Neuron (in vitro differentiated cells): ENCODE data around the gene TUBB6.

ENCODE experiments used
- H2AFZ ChIP-seq: one replicate; pipeline ENCODE4 v1.6.1; 2013; ENCODE audit warnings: low read depth, mild to moderate bottlenecking, inconsistent platforms, low read length, moderate library complexity
- H3K27me3 ChIP-seq: one replicate; pipeline ENCODE4 v1.6.1; 2013; ENCODE audit warnings: low read length; ENCODE audit not compliant: insufficient read depth
- H3K36me3 ChIP-seq: one replicate; pipeline ENCODE4 v1.6.1; 2013; ENCODE audit warnings: low read length; ENCODE audit not compliant: insufficient read depth
- H3K4me1 ChIP-seq: one replicate; pipeline ENCODE4 v1.6.1; 2013; ENCODE audit warnings: low read length; ENCODE audit not compliant: insufficient read depth
- H3K4me3 ChIP-seq: 2 replicates; pipeline ENCODE4 v1.5.1; 2013; ENCODE audit warnings: mild to moderate bottlenecking, low read length, moderate library complexity
- H3K9me3 ChIP-seq: one replicate; pipeline ENCODE4 v1.6.1; 2013; ENCODE audit warnings: low read length

Gene TUBB6

GRCh38 chr18:12345491-12346239, 37.6 kb downstream of the TUBB6 start:
- Histone ChIP-seq H3K9me3 (no peaks in the 10 kb centered on the region), H3K4me3 (no peak overlapping the region), H2AFZ (no peak overlapping the region), H3K36me3 (peaks cover 85% of the 10 kb centered on the region), H3K27me3 (no peaks in the 10 kb centered on the region), H3K4me1 (no peaks in the 10 kb centered on the region)

- Histone ChIP-seq H3K27me3 (no peaks in the 10 kb centered on the region), H2AFZ (no peak overlapping the region), H3K4me3 (no peak overlapping the region), H3K9me3 (no peaks in the 10 kb centered on the region), H3K4me1 (no peaks in the 10 kb centered on the region), H3K36me3 (peaks cover 86% of the 10 kb centered on the region)
Observed at GRCh38 chr18:12346240-12346565, 38.2 kb downstream of the TUBB6 start.

- peaks cover 87% of the 10 kb centered on the region for H3K36me3 ChIP-seq
- no peaks in the 10 kb centered on the region for H3K4me1 ChIP-seq
- no peaks in the 10 kb centered on the region for H3K9me3 ChIP-seq
- H3K27me3 ChIP-seq: no peaks in the 10 kb centered on the region
- H2AFZ ChIP-seq: no peak overlapping the region
- no peak overlapping the region for H3K4me3 ChIP-seq
Observed at GRCh38 chr18:12347895-12348294, 39.9 kb downstream of the TUBB6 start.

- peaks cover 82% of the 10 kb centered on the region for H3K36me3 ChIP-seq
- H3K27me3 ChIP-seq: no peaks in the 10 kb centered on the region
- no peaks in the 10 kb centered on the region for H3K4me1 ChIP-seq
- no peak overlapping the region for H3K4me3 ChIP-seq
- H2AFZ ChIP-seq: no peak overlapping the region
- no peaks in the 10 kb centered on the region for H3K9me3 ChIP-seq
Observed at GRCh38 chr18:12352188-12352587, 44.1 kb downstream of the TUBB6 start.

GRCh38 chr18:12359515-12359927, 51.5 kb downstream of the TUBB6 start:
- Histone ChIP-seq H3K27me3 (no peaks in the 10 kb centered on the region), H2AFZ (no peak overlapping the region), H3K36me3 (peaks cover 82% of the 10 kb centered on the region), H3K4me1 (no peaks in the 10 kb centered on the region), H3K4me3 (no peak overlapping the region), H3K9me3 (no peaks in the 10 kb centered on the region)

GRCh38 chr18:12361770-12362378, 53.8 kb downstream of the TUBB6 start:
- H3K27me3 ChIP-seq: no peaks in the 10 kb centered on the region
- no peak overlapping the region for H3K4me3 ChIP-seq
- H3K36me3 ChIP-seq: peaks cover 79% of the 10 kb centered on the region
- H3K9me3 ChIP-seq: no peaks in the 10 kb centered on the region
- H3K4me1 ChIP-seq: no peaks in the 10 kb centered on the region
- no peak overlapping the region for H2AFZ ChIP-seq

- peaks cover 81% of the 10 kb centered on the region for H3K36me3 ChIP-seq
- no peaks in the 10 kb centered on the region for H3K4me1 ChIP-seq
- H2AFZ ChIP-seq: no peak overlapping the region
- H3K4me3 ChIP-seq: no peak overlapping the region
- H3K9me3 ChIP-seq: no peaks in the 10 kb centered on the region
- H3K27me3 ChIP-seq: no peaks in the 10 kb centered on the region
Observed at GRCh38 chr18:12362473-12363174, 54.6 kb downstream of the TUBB6 start.

- peaks cover 64% of the 10 kb centered on the region for H3K36me3 ChIP-seq
- no peaks in the 10 kb centered on the region for H3K27me3 ChIP-seq
- no peaks in the 10 kb centered on the region for H3K4me1 ChIP-seq
- no peak overlapping the region for H2AFZ ChIP-seq
- H3K4me3 ChIP-seq: no peak overlapping the region
- H3K9me3 ChIP-seq: no peaks in the 10 kb centered on the region
Observed at GRCh38 chr18:12366379-12366778, 58.3 kb downstream of the TUBB6 start.

- Histone ChIP-seq H3K4me3 (no peak overlapping the region), H3K4me1 (no peaks in the 10 kb centered on the region), H2AFZ (no peak overlapping the region), H3K27me3 (no peaks in the 10 kb centered on the region), H3K36me3 (peaks cover 61% of the 10 kb centered on the region), H3K9me3 (no peaks in the 10 kb centered on the region)
Observed at GRCh38 chr18:12366784-12367183, 58.7 kb downstream of the TUBB6 start.

GRCh38 chr18:12369211-12369610, 61.2 kb downstream of the TUBB6 start:
- Histone ChIP-seq H3K9me3 (no peaks in the 10 kb centered on the region), H3K4me1 (no peaks in the 10 kb centered on the region), H3K4me3 (no peak overlapping the region), H3K27me3 (no peaks in the 10 kb centered on the region), H2AFZ (no peak overlapping the region), H3K36me3 (peaks cover 38% of the 10 kb centered on the region)

GRCh38 chr18:12371590-12371989, 63.5 kb downstream of the TUBB6 start:
- Histone ChIP-seq H2AFZ (no peak overlapping the region), H3K27me3 (no peaks in the 10 kb centered on the region), H3K4me3 (no peak overlapping the region), H3K9me3 (no peaks in the 10 kb centered on the region), H3K4me1 (peaks cover 6% of the 10 kb centered on the region), H3K36me3 (peaks cover 23% of the 10 kb centered on the region)

GRCh38 chr18:12372406-12372805, 64.4 kb downstream of the TUBB6 start:
- Histone ChIP-seq H2AFZ (no peak overlapping the region), H3K27me3 (no peaks in the 10 kb centered on the region), H3K4me3 (no peak overlapping the region)

GRCh38 chr18:12373116-12373770, 65.2 kb downstream of the TUBB6 start:
- Histone ChIP-seq H3K36me3 (peaks cover 10% of the 10 kb centered on the region), H3K27me3 (no peaks in the 10 kb centered on the region), H2AFZ (no peak overlapping the region), H3K4me3 (no peak overlapping the region), H3K4me1 (peaks cover 6% of the 10 kb centered on the region), H3K9me3 (no peaks in the 10 kb centered on the region)

More at GRCh38 chr18:12372406-12372805, 64.4 kb downstream of the TUBB6 start:
- H3K4me1 ChIP-seq: peaks cover 6% of the 10 kb centered on the region
- H3K9me3 ChIP-seq: no peaks in the 10 kb centered on the region
- peaks cover 14% of the 10 kb centered on the region for H3K36me3 ChIP-seq
